ENCODE data around the gene PPP2R5C.

GRCh38 chr14:101733211-101733610, 28.3 kb upstream of the PPP2R5C start:
- TF ChIP-seq CTCF (IDR thresholded peaks at IDR 0.05) (no peak), POLR2A (IDR thresholded peaks at IDR 0.05) (no peak)

Data from testis (tissue), 2 donors.